ENCODE data around the gene ZBTB20. TPM values are rescaled to one million over a fixed set of nuclear protein-coding genes. Genes with fewer than 3 reads are reported as not detected.

Gene ZBTB20
- total and polyA plus RNA-seq, 2 donors from 2014 or later = 0.99 to 142 TPM

- no peak for TF ChIP-seq CTCF (IDR thresholded peaks at IDR 0.05; ENCODE audit: borderline replicate concordance, extremely low read depth, insufficient read depth)
- Histone ChIP-seq H3K27me3 (ENCODE audit: control insufficient read depth, insufficient read depth, low read length) (no peaks in the 10 kb centered on the region), H3K9ac (ENCODE audit: low read length in 3 of 3) (no peak overlapping the region), H3K4me3 (ENCODE audit: low read length in 3 of 3) (no peak overlapping the region), H3K36me3 (ENCODE audit: control insufficient read depth in 2 of 3, insufficient read depth in 3 of 3, low read length in 3 of 3) (peaks cover 0 to 3% (median 0%) of the 10 kb centered on the region in 3 donors), H3K4me1 (ENCODE audit: control insufficient read depth in 2 of 3, insufficient read depth in 2 of 3, low read depth in 1 of 3, low read length in 3 of 3) (peaks cover 0 to 3% (median 0%) of the 10 kb centered on the region in 3 donors), H3K27ac (ENCODE audit: low read depth in 2 of 2, low read length in 2 of 2) (no peak overlapping the region), H3K9me3 (ENCODE audit: control insufficient read depth in 2 of 3, insufficient read depth in 1 of 3, low read length in 3 of 3) (no peaks in the 10 kb centered on the region)
- intact Hi-C loops (cut with DNase I) = no loop called here
- peak; percentile 73 for FAIRE-seq
- DNase-seq = no peak
These were observed 556.6 kb downstream of the ZBTB20 start for GRCh38 chr3:114590309-114591047.

- H3K9me3 ChIP-seq (ENCODE audit: control insufficient read depth in 2 of 3, insufficient read depth in 1 of 3, low read length in 3 of 3) = no peaks in the 10 kb centered on the region
- FAIRE-seq = no peak
- H3K36me3 ChIP-seq (ENCODE audit: control insufficient read depth in 2 of 3, insufficient read depth in 3 of 3, low read length in 3 of 3) = peaks cover 0 to 3% (median 0%) of the 10 kb centered on the region in 3 donors
- DNase-seq = no peak
- H3K9ac ChIP-seq (ENCODE audit: low read length in 3 of 3) = no peak overlapping the region
- peaks cover 0 to 7% (median 3%) of the 10 kb centered on the region in 3 donors for H3K4me1 ChIP-seq (ENCODE audit: control insufficient read depth in 2 of 3, insufficient read depth in 2 of 3, low read depth in 1 of 3, low read length in 3 of 3)
- TF ChIP-seq CTCF (IDR thresholded peaks at IDR 0.05; ENCODE audit: borderline replicate concordance, extremely low read depth, insufficient read depth) = no peak
- H3K27me3 ChIP-seq (ENCODE audit: control insufficient read depth, insufficient read depth, low read length) = no peaks in the 10 kb centered on the region
- H3K4me3 ChIP-seq (ENCODE audit: low read length in 3 of 3) = no peak overlapping the region
- no peak overlapping the region for H3K27ac ChIP-seq (ENCODE audit: low read depth in 2 of 2, low read length in 2 of 2)
- intact Hi-C loops (cut with DNase I) = no loop called here
These were observed 559.1 kb downstream of the ZBTB20 start for GRCh38 chr3:114587986-114588385.

GRCh38 chr3:114586119-114586518 is 561.0 kb downstream of the ZBTB20 start:
- peak in 3 of 5 donors; percentile 28 to 77 (median 62) for DNase-seq
- Histone ChIP-seq H3K9ac (ENCODE audit: low read length in 3 of 3) (no peak overlapping the region), H3K27me3 (ENCODE audit: control insufficient read depth, insufficient read depth, low read length) (no peaks in the 10 kb centered on the region), H3K27ac (ENCODE audit: low read depth in 2 of 2, low read length in 2 of 2) (no peak overlapping the region), H3K9me3 (ENCODE audit: control insufficient read depth in 2 of 3, insufficient read depth in 1 of 3, low read length in 3 of 3) (no peaks in the 10 kb centered on the region), H3K4me3 (ENCODE audit: low read length in 3 of 3) (no peak overlapping the region), H3K4me1 (ENCODE audit: control insufficient read depth in 2 of 3, insufficient read depth in 2 of 3, low read depth in 1 of 3, low read length in 3 of 3) (peaks cover 0 to 7% (median 3%) of the 10 kb centered on the region in 3 donors), H3K36me3 (ENCODE audit: control insufficient read depth in 2 of 3, insufficient read depth in 3 of 3, low read length in 3 of 3) (peaks cover 0 to 3% (median 0%) of the 10 kb centered on the region in 3 donors)
- intact Hi-C loops (cut with DNase I) = no loop called here
- no peak for TF ChIP-seq CTCF (IDR thresholded peaks at IDR 0.05; ENCODE audit: borderline replicate concordance, extremely low read depth, insufficient read depth)
- FAIRE-seq = no peak

Measured in kidney (tissue), 14 donors.